GM12875 (cell line): ENCODE measurements around the gene PDE4D.

Experiments used
- H3K4me3 ChIP-seq: one replicate; pipeline ENCODE4 v1.5.1; 2011; ENCODE audit warnings: low read depth, low read length, control low read depth
- TF ChIP-seq, protein P1 (sequence below): IDR thresholded peaks from 2 replicates; pipeline ENCODE4 v1.5.1; 2011; ENCODE audit warnings: low read depth, mild to moderate bottlenecking, control low read depth, inconsistent platforms, low read length, moderate library complexity, borderline replicate concordance; ENCODE audit not compliant: insufficient read depth

The PDE4D gene

DNA sequence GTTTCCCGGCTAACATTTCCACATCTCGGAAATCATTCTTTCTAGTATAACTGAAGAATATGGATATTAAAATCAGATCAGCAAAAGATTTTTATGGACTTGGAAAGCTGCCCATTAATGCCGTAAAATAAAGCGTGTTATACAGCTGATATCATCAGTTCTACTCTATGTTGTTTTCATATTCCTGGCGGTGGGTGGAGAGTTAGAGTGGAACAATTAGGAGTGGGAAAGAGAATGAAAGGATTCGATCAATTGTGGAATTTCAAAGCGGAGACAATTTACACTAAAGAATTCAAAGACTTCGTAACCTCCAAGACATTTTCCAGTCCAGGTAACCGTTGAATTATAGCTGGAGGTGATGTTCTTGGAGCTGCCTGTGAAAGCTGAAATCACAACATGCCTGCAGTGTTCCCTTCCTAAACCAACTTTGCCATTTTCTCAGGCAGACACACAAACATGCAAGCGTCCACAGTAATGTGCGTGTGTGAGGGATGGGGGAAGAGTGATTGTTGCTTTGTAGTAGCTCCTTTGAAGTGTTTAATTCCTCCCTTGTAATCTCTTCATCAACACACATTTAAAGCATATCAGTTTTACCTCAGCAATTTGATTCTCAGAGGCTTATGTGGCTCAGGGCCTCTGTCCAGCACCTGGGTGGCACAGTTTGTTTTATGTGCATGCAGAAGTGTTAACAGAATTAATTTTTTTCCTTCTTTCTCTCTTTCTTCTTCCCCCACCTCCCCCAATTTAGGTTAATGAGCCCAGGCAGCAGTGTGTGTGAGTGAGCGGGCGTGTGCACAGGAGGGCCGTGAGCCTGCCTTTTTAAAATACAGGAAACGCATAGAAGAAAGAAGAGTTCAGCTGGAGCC, 766.6 kb downstream of the PDE4D start:
- no peak overlapping the region for H3K4me3 ChIP-seq
- TF ChIP-seq, protein P1, sequence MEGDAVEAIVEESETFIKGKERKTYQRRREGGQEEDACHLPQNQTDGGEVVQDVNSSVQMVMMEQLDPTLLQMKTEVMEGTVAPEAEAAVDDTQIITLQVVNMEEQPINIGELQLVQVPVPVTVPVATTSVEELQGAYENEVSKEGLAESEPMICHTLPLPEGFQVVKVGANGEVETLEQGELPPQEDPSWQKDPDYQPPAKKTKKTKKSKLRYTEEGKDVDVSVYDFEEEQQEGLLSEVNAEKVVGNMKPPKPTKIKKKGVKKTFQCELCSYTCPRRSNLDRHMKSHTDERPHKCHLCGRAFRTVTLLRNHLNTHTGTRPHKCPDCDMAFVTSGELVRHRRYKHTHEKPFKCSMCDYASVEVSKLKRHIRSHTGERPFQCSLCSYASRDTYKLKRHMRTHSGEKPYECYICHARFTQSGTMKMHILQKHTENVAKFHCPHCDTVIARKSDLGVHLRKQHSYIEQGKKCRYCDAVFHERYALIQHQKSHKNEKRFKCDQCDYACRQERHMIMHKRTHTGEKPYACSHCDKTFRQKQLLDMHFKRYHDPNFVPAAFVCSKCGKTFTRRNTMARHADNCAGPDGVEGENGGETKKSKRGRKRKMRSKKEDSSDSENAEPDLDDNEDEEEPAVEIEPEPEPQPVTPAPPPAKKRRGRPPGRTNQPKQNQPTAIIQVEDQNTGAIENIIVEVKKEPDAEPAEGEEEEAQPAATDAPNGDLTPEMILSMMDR: no peak

DNA sequence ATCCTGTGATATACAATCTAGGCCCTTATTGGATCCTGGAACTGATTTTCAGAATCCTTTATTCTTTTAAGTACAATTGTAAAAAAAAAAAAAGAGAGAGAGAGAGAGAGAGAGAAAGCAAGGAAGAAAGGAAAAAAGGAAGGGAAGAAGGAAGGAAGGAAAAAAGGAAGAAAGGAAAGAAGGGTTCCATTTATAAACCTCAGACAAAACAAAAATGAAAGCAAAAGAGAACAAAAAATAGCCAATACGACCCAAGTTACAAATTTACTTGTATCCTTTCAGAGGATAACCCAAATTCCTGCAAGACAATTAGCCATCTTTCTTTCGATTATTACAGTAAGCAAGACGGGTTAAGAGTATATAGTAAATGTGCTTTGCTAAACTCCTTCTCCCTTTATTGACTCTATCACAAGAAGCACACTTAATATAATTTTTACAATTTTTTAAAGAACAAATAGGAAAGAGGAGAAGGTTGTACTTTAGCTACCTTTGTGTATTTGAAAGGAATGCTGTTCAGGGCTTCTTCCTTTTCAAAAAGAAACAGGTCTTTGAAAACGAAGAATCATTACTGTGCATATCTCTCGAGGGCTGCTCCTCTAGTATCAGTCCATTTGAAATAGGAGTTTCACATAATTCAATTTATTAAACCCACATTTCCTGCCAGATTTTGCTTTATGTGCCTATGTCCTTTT, 767.4 kb downstream of the PDE4D start:
- no peak overlapping the region for H3K4me3 ChIP-seq
- TF ChIP-seq, protein P1: no peak

DNA sequence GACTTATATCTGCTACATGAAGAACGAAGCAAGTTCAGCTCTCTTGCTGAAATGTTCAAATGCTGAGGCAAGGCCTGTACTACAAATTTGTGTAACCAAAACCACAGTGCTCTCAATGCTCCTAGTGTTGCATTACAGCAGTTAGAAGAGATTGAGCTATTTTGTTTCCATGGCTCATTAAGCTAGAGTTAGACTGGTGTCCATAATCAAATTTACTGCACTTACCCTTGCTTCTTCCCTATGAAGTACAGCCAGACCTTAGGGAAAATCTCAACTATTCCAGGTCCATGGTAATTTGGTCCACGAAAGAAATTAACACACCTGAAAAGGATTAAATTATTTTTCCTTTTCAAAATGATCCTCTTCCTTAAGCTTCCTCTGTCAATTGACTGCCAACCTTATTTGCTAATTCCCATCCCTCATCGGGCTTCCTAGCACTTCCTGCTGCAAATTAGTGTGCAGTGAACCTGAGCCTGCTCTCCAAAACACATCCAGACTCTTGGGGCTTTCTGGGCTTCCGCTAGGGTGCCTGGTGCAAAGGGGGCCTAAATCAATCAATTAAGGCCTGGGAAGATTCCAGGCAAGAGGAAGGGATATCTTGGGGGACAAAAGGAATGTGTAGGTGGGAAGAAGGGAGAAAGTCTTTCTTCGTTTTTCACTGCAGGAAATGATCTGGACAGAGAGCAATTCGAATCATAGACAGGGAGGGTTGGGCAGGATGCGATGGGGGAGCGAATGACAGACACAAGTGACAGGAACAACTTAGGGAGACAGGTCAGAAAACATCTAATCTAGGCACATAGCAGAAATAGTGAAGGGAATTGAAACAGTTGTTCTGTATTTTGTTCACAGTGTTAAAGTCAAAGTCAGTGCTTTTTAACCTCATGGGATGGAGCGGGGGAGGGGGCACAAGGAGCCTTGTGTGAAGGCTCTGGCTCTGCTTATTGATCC, 768.2 kb downstream of the PDE4D start:
- no peak overlapping the region for H3K4me3 ChIP-seq

DNA sequence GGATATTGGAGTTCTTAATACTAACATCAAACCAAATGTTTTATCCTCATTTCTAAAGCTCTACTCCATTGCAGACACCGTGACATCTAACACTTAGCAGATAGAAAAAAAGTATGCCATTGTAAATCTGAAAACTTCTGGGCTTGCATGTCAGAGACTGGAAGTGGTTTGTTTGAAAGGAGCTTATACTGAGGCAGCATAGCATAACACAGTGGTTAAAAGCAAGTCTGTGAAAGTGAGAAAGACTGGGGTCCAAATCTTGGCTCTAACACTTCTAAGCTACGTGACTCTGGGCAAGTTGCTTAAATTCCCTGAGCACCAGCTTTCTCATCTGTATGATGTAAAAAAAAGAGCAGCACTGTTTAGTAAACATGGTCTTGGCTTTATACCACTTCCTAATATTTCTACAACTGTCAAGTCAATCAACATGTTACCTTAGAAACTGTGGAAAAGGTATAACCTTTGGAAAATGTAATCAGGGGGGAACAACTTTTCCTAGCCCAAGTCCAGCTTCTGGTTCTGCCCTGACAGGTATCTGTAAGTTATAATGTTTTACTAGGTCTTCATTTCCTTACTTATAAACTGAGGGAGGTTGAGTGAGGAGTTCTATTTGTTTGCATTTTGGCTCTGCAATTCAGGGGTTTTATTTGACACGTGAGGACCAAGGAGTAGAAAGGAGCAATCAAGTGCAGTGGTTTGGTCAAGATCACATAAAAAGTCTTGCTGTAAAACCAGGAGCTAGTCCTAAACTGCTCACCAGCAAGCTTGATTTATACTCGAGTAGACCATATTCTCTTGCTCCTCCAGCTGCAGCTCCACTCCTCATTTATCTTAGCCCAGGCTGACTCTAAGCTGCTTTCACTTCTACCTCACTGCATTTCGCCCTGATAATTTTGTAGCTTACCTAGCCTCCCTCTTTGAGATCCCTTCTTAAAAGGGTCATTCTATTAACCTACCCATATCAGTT, 769.6 kb downstream of the PDE4D start:
- TF ChIP-seq, protein P1: no peak
- no peak overlapping the region for H3K4me3 ChIP-seq

More for the DNA sequence above, 768.2 kb downstream of the PDE4D start:
- TF ChIP-seq, protein P1: no peak

DNA sequence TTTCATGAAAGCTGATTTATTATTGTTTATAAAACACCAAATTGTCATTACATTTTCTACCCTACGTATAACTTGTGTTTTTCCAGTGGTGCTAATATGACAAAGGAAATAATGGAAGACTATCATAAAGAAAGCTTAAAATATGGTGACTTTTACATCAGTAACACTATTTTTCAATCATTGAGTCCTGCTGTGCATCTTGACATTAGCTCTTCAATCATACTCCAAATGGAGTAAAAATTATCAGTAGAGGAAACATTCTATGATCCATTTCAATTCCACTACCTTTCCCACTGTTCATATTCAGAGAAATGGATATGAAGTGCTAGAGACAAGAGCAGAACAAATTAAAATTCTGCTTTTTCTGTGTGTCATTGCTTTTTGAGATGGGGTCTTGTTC, 774.0 kb downstream of the PDE4D start:
- TF ChIP-seq, protein P1: no peak

DNA sequence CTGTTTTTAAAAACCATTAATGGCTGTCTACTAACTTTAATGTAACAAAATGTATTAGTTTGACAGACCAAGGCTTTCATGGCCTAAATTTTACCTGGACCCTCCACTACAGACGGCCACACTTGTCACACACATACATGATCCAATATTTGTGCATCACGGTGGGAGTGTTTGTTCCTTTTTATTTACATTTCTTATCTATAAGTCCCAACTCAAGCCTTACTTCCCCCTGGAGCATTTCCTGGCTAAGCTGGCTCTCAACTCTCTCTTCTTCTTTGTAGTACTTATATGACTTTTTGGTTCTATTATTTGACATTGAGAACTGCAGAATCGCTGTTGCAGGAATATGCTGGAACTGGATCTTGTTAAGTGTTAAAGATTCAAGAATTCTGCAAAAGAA, 776.2 kb downstream of the PDE4D start:
- TF ChIP-seq, protein P1: no peak
- H3K4me3 ChIP-seq: no peak overlapping the region

More for the DNA sequence above, 774.0 kb downstream of the PDE4D start:
- no peak overlapping the region for H3K4me3 ChIP-seq
